Camera-type eye (tissue), 1 donor: ENCODE results near the gene PSEN1. TPM values are rescaled to one million over a fixed set of nuclear protein-coding genes. Genes with fewer than 3 reads are reported as not detected.

Experiments used
- total RNA-seq: library from RNA; depleted of rRNA; stranded (reverse); fragments of >200 nt; gene quantifications from one replicate; pipeline ENCODE4 v1.2.3, GENCODE V29; 2014

Gene PSEN1
- total RNA-seq = 67.2 TPM

GRCh38 chr14:73136387-73137225, at the start of gene PSEN1:
PSEN1 (plus strand) TSS chr14:73136507; CDS start chr14:73148020, 11,513 bp downstream.

GRCh38 chr14:73237219-73237785, 101.0 kb downstream of the PSEN1 start, which contains the start of gene PAPLN:
PAPLN (plus strand) TSS chr14:73237506; CDS start chr14:73239779, 2,273 bp downstream.

Other genes starting within 250 kb of the PSEN1 start
- gene DPF3, start 242.4 kb upstream of the PSEN1 start, total RNA-seq = 34.4 TPM
- 11.3 TPM for gene DCAF4, start 210.0 kb upstream of the PSEN1 start, total RNA-seq
- gene ZFYVE1, start 109.4 kb upstream of the PSEN1 start, total RNA-seq = 23.7 TPM
- 108 TPM for gene RBM25, start 78.0 kb upstream of the PSEN1 start, total RNA-seq
- gene PAPLN, start 101.0 kb downstream of the PSEN1 start, total RNA-seq = 7.0 TPM